Mesendoderm (in vitro differentiated cells): ENCODE data around the gene MKNK1.
A peak's percentile ranks its signal among the peaks of the same experiment; 100 is the strongest.

Source experiments
- DNase-seq: peaks from one replicate; pipeline ENCODE4 v3.0.0; 2013
- H2AK5ac ChIP-seq: 2 replicates; pipeline ENCODE4 v1.6.1; 2013; ENCODE audit warnings: low read length, inconsistent platforms
- H2BK120ac ChIP-seq: 2 replicates; pipeline ENCODE4 v1.6.1; 2013; ENCODE audit warnings: low read depth, mild to moderate bottlenecking, low read length, moderate library complexity, mixed read lengths
- H2BK15ac ChIP-seq: replicated peaks from 2 replicates; pipeline ENCODE4 v1.6.1; 2013; ENCODE audit warnings: low read depth, mild to moderate bottlenecking, moderate library complexity
- H2BK5ac ChIP-seq: 2 replicates; pipeline ENCODE4 v1.6.1; 2013; ENCODE audit warnings: low read length, inconsistent platforms
- H3K18ac ChIP-seq: 2 replicates; pipeline ENCODE4 v1.6.1; 2013; ENCODE audit warnings: mild to moderate bottlenecking, low read length, mixed read lengths
- H3K23ac ChIP-seq: one replicate; pipeline ENCODE4 v1.6.1; 2013; ENCODE audit warnings: low read length
- H3K27ac ChIP-seq: 2 replicates; pipeline ENCODE4 v1.5.1; 2013; ENCODE audit warnings: low read depth, mild to moderate bottlenecking, inconsistent platforms, low read length, moderate library complexity
- H3K27me3 ChIP-seq: 2 replicates; pipeline ENCODE4 v1.6.1; 2013; ENCODE audit warnings: low read length, control low read depth, mild to moderate bottlenecking, inconsistent platforms; ENCODE audit not compliant: insufficient read depth, poor library complexity
- H3K36me3 ChIP-seq: 2 replicates; pipeline ENCODE4 v1.6.1; 2013; ENCODE audit warnings: low read length, inconsistent platforms; ENCODE audit not compliant: control insufficient read depth, insufficient read depth
- H3K4ac ChIP-seq: one replicate; pipeline ENCODE4 v1.6.1; 2013; ENCODE audit warnings: low read depth, mild to moderate bottlenecking, low read length, moderate library complexity
- H3K4me1 ChIP-seq: 2 replicates; pipeline ENCODE4 v1.6.1; 2013; ENCODE audit warnings: low read depth, low read length, inconsistent platforms; ENCODE audit not compliant: control insufficient read depth
- H3K4me2 ChIP-seq: 2 replicates; pipeline ENCODE4 v1.6.1; 2013; ENCODE audit warnings: low read length
- H3K4me3 ChIP-seq: 2 replicates; pipeline ENCODE4 v1.5.1; 2013; ENCODE audit warnings: mild to moderate bottlenecking, low read length
- H3K56ac ChIP-seq: one replicate; pipeline ENCODE4 v1.6.1; 2013; ENCODE audit warnings: low read length
- H3K79me1 ChIP-seq: 2 replicates; pipeline ENCODE4 v1.6.1; 2013; ENCODE audit warnings: low read length, inconsistent platforms
- H3K79me2 ChIP-seq: 2 replicates; pipeline ENCODE4 v1.6.1; 2013; ENCODE audit warnings: mild to moderate bottlenecking, low read length; ENCODE audit not compliant: control insufficient read depth, insufficient read depth
- H3K9ac ChIP-seq: 2 replicates; pipeline ENCODE4 v1.6.1; 2013; ENCODE audit warnings: low read length, inconsistent platforms
- H4K5ac ChIP-seq: one replicate; pipeline ENCODE4 v1.6.1; 2013; ENCODE audit warnings: low read length
- H4K8ac ChIP-seq: one replicate; pipeline ENCODE4 v1.6.1; 2013; ENCODE audit warnings: low read depth, mild to moderate bottlenecking, control low read depth, low read length, moderate library complexity
- WGBS: extraction: QIAGEN DNeasy Blood & Tissue Kit; methylation state at CpG from one replicate; pipeline ENCODE4 v1.1.7; 2013; ENCODE audit warnings: low lambda C conversion rate, missing lambda C conversion rate; ENCODE audit not compliant: insufficient coverage; ENCODE audit errors: extremely low coverage; 5-methylcytosine and 5-hydroxymethylcytosine counted together

Gene MKNK1

DNA sequence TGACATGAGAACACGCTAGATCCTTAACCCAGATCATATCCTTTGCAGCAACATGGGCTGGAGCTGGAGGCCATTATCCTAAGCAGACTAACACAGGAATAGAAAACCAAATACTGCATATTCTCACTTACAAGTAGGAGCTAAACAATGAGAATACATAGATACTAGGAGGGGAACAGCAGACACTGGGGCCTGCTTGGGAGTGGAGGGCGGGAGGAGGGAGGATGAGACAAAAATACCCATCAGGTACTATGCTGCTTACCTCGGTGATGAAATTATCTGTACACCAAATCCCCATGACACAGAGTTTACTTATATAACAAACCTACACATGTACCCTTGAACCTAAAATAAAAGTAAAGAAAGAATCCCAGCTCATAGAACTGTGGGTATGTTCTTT lies 13.8 kb upstream of the MKNK1 start:
- DNase-seq, result no peak
- H2BK120ac ChIP-seq, result no peak overlapping the region

DNA sequence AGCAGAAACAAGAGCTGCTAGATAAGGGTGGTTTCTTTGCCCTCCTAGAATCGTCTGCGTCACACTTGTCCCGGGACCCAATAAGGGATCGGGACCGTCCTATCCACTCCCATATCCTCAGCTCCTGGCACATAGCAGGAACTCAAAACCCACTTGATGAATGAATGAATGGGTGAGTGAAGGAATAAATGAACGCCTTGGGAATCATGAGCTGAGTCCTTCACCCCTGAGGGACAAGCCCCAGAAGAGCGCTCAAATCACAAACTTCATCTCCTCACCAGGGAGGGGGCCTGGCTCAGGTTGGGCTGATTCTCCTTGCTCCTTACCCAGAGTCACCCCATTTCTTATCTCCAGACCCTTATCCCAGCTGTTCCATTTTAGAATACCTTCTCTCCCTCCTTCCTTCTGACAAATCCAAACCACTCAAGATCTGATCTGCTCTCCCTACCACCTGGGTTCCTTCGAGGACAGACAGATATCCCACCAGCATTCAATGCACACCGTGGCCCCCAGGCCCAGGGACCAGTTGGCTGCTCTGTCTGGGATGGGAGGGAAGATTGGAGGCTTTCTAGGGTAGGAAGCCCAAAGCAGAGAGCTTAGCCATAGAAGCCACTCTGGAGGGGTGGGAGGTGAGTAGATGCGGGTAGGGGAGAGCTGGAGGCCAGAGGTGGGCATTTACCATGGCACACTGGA lies 13.2 kb upstream of the MKNK1 start:
- Histone ChIP-seq H2BK5ac (no peak overlapping the region), H3K18ac (no peak overlapping the region), H4K5ac (no peak overlapping the region), H3K23ac (no peak overlapping the region), H3K9ac (peak overlapping the region; percentile 62), H2BK120ac (no peak overlapping the region), H3K4me1 (peaks cover 10% of the 10 kb centered on the region), H2AK5ac (no peak overlapping the region), H3K79me1 (no peaks in the 10 kb centered on the region), H3K79me2 (no peaks in the 10 kb centered on the region), H4K8ac (no peak overlapping the region), H3K4me3 (peak overlapping the region; percentile 64), H2BK15ac (no peak overlapping the region), H3K4me2 (peak overlapping the region; percentile 74), H3K36me3 (no peaks in the 10 kb centered on the region), H3K27me3 (no peaks in the 10 kb centered on the region), H3K27ac (no peak overlapping the region), H3K56ac (peak overlapping the region; percentile 89), H3K4ac (no peak overlapping the region)
- no peak for DNase-seq
- WGBS, result no CpG with 5 or more reads among the region's 10 CpGs

More for the DNA sequence above, 13.8 kb upstream of the MKNK1 start:
- Histone ChIP-seq H3K79me2 (no peaks in the 10 kb centered on the region), H3K9ac (no peak overlapping the region), H3K18ac (no peak overlapping the region), H3K4me1 (peaks cover 10% of the 10 kb centered on the region), H3K23ac (no peak overlapping the region), H4K8ac (no peak overlapping the region), H3K4me3 (no peak overlapping the region), H2BK15ac (no peak overlapping the region), H4K5ac (no peak overlapping the region), H2BK5ac (no peak overlapping the region), H3K27ac (no peak overlapping the region), H3K79me1 (no peaks in the 10 kb centered on the region), H3K56ac (peak overlapping the region; percentile 89), H3K36me3 (no peaks in the 10 kb centered on the region), H2AK5ac (no peak overlapping the region), H3K4ac (no peak overlapping the region), H3K27me3 (no peaks in the 10 kb centered on the region), H3K4me2 (no peak overlapping the region)
- WGBS, result no CpG with 5 or more reads among the region's 3 CpGs

DNA sequence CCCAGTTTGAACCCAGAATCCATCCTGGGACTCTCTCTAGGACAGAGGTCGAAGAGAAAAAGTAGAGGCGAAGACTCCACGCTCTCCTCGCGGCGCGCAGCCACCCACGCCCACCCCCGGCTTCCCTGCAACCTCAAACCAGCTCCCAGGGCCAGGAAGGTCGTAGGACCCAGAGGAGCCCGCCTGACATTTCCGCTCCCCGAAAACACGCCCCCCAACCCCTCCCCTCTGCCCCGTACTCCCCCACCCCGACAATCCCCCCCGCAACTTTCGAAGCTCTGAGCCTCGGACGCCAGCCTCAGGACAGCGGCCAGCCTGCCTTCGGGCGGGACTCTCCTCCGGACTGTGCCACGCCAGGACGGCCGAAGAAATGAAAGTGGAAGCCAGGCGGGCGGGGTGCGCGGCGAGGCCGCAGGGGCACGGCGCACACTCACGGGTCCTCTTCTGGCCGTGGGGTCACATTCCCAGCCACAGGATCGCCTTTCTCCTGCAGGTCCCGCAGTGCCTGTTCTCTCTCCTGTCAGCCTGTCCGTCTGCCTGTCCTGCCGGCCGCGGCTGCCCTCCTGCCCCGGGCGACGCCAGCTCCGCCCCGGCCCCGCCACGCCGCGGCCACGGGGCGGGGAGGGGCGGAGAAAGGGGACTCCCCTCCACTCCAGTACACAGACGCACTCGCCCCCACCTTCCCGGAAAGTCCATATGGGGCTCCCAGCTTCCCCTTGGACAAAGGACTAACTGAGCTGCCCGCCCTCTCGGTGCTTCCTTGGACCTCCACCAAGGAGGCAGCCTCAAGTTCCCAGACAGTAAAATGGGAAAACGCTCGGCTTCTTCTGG lies 12.4 kb upstream of the MKNK1 start, which contains the start of gene MOB3C:
MOB3C (minus strand) TSS at position 535 of the 831 bp plus-strand sequence. CDS start 3,490 bp downstream, outside the sequence.
- H2BK15ac ChIP-seq, result no peak within 1 kb of the TSS
- peak within 1 kb of the TSS; percentile 62 for H3K9ac ChIP-seq
- H4K5ac ChIP-seq, result no peak within 1 kb of the TSS
- no peaks in the 10 kb centered on the region for H3K79me2 ChIP-seq
- H3K4me2 ChIP-seq, result peak within 1 kb of the TSS; percentile 74
- H3K36me3 ChIP-seq, result no peaks in the 10 kb centered on the region
- H3K4me1 ChIP-seq, result peaks cover 10% of the 10 kb centered on the region
- H3K4ac ChIP-seq, result no peak within 1 kb of the TSS
- H3K27ac ChIP-seq, result no peak within 1 kb of the TSS
- peak within 1 kb of the TSS; percentile 6 for H3K18ac ChIP-seq
- H2AK5ac ChIP-seq, result peak within 1 kb of the TSS; percentile 78
- H3K56ac ChIP-seq, result peak within 1 kb of the TSS; percentile 89
- no peaks in the 10 kb centered on the region for H3K79me1 ChIP-seq
- no peak within 1 kb of the TSS for H4K8ac ChIP-seq
- H3K27me3 ChIP-seq, result no peaks in the 10 kb centered on the region
- H2BK120ac ChIP-seq, result no peak within 1 kb of the TSS
- peak; percentile 43 for DNase-seq
- no peak within 1 kb of the TSS for H2BK5ac ChIP-seq
- H3K23ac ChIP-seq, result no peak within 1 kb of the TSS
- peak within 1 kb of the TSS; percentile 64 for H3K4me3 ChIP-seq
- no CpG with 5 or more reads among the region's 62 CpGs for WGBS

GRCh38 chr1:46615735-46616134 lies 11.7 kb upstream of the MKNK1 start:
- Histone ChIP-seq H3K36me3 (no peaks in the 10 kb centered on the region), H3K56ac (peak overlapping the region; percentile 44), H3K79me2 (no peaks in the 10 kb centered on the region), H3K27me3 (no peaks in the 10 kb centered on the region), H4K5ac (no peak overlapping the region), H2BK5ac (no peak overlapping the region), H3K9ac (peak overlapping the region; percentile 17), H2AK5ac (peak overlapping the region; percentile 78), H4K8ac (no peak overlapping the region), H3K18ac (no peak overlapping the region), H2BK15ac (no peak overlapping the region), H3K4me2 (no peak overlapping the region), H3K27ac (no peak overlapping the region), H3K4me1 (peaks cover 10% of the 10 kb centered on the region), H3K4ac (no peak overlapping the region), H3K23ac (no peak overlapping the region), H3K4me3 (no peak overlapping the region), H3K79me1 (no peaks in the 10 kb centered on the region), H2BK120ac (no peak overlapping the region)
- no peak for DNase-seq
- no CpG with 5 or more reads among the region's 3 CpGs for WGBS

GRCh38 chr1:46615088-46615487 lies 11.0 kb upstream of the MKNK1 start:
- Histone ChIP-seq H3K56ac (no peak overlapping the region), H3K27ac (no peak overlapping the region), H2BK120ac (no peak overlapping the region), H3K27me3 (no peaks in the 10 kb centered on the region), H3K23ac (no peak overlapping the region), H2BK5ac (no peak overlapping the region), H3K9ac (no peak overlapping the region), H4K8ac (no peak overlapping the region), H3K4me1 (peaks cover 10% of the 10 kb centered on the region), H4K5ac (no peak overlapping the region), H3K36me3 (no peaks in the 10 kb centered on the region), H2BK15ac (no peak overlapping the region), H3K4ac (no peak overlapping the region), H3K18ac (no peak overlapping the region), H3K79me2 (no peaks in the 10 kb centered on the region), H3K4me2 (no peak overlapping the region), H3K79me1 (no peaks in the 10 kb centered on the region), H2AK5ac (no peak overlapping the region), H3K4me3 (no peak overlapping the region)
- no peak for DNase-seq
- no CpG with 5 or more reads among the region's 2 CpGs for WGBS
